ENCODE results near the gene DNAJC24. TPM values are rescaled to one million over a fixed set of nuclear protein-coding genes. Genes with fewer than 3 reads are reported as not detected.
A peak's percentile ranks its signal among the peaks of the same experiment; 100 is the strongest.
"Not testable (repeated sequence)": the region's sequence is repeated elsewhere in the genome, so short reads cannot be mapped to it uniquely, and the experiment has no call there.

DNAJC24 gene
- 1 to 10 TPM; 9.9 to 10.0 TPM for total RNA-seq

- H3K27me3 ChIP-seq: no peaks in the 10 kb centered on the region
- H3K27ac ChIP-seq: peak within 1 kb of the TSS; percentile 49 to 78
- no peaks in the 10 kb centered on the region for H3K36me3 ChIP-seq
- peak within 1 kb of the TSS; percentile 57 to 81 for H3K4me3 ChIP-seq
- no peaks in the 10 kb centered on the region for H3K9me3 ChIP-seq
- peak; percentile 90 for DNase-seq (ENCODE audit: low spot score)
- peaks cover 0 to 13% of the 10 kb centered on the region in 2 donors for H3K4me1 ChIP-seq
- TF ChIP-seq CTCF (IDR thresholded peaks at IDR 0.05): no peak
These were observed at the start of gene DNAJC24, which contains the start of gene DCDC1 for GRCh38 chr11:31369348-31370329. TSS of gene DNAJC24 (plus strand) at chr11:31369860. CDS start at chr11:31370749, 889 bp downstream. TSS of gene DCDC1 (minus strand) at chr11:31369739. CDS start at chr11:31328280, 41,459 bp downstream.

DNA sequence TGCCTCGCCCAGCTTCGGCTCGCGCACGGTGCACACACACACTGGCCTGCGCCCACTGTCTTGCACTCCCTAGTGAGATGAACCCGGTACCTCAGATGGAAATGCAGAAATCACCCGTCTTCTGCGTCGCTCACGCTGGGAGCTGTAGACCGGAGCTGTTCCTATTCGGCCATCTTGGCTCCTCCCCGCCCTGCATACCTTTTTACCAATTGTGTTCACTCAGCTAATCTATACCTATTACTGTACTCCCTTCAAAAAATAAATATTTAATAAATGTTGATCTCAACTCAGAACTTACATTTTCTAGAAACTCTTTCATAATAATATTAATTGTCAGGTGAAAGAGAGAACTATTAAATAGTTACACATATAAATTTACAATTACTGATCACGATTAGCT is 48.2 kb upstream of the DNAJC24 start:
- H3K27ac ChIP-seq; H3K27me3 ChIP-seq; H3K4me3 ChIP-seq; H3K4me1 ChIP-seq; H3K36me3 ChIP-seq; DNase-seq (ENCODE audit: low spot score); H3K9me3 ChIP-seq: not testable (repeated sequence)

- no peak for DNase-seq (ENCODE audit: low spot score)
- H3K27me3 ChIP-seq: no peaks in the 10 kb centered on the region
- no peak overlapping the region for H3K4me3 ChIP-seq
- no peak overlapping the region for H3K27ac ChIP-seq
- H3K9me3 ChIP-seq: no peaks in the 10 kb centered on the region
- H3K4me1 ChIP-seq: no peaks in the 10 kb centered on the region
- no peaks in the 10 kb centered on the region for H3K36me3 ChIP-seq
- TF ChIP-seq CTCF (IDR thresholded peaks at IDR 0.05): no peak
These were observed 46.5 kb upstream of the DNAJC24 start for GRCh38 chr11:31323145-31323544.

DNA sequence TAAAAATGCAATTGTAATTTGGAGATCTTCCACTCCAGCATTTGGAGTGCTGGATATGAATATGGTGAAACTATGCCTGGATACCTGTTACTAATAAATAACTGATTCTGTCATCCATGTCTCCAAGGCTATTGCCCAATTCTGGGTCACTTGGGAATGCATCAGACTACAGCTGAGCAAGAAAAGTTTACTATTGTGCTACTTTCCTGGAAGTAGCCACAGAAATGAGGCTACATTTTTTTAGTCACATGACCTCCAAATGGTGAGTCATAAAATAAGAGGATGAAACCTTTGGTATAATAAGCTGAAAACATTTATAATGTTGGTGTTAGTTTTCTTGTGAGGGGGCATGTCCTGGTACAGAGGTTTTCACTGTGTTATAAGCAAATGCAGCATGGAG is 44.5 kb upstream of the DNAJC24 start:
- DNase-seq (ENCODE audit: low spot score): no peak
- Histone ChIP-seq H3K9me3 (no peaks in the 10 kb centered on the region), H3K27me3 (no peaks in the 10 kb centered on the region), H3K27ac (no peak overlapping the region), H3K4me3 (no peak overlapping the region), H3K4me1 (no peaks in the 10 kb centered on the region), H3K36me3 (no peaks in the 10 kb centered on the region)
- no peak for TF ChIP-seq CTCF (IDR thresholded peaks at IDR 0.05)

GRCh38 chr11:31326470-31327148 is 43.1 kb upstream of the DNAJC24 start:
- H3K27ac ChIP-seq: no peak overlapping the region
- H3K36me3 ChIP-seq: no peaks in the 10 kb centered on the region
- no peak for TF ChIP-seq CTCF (IDR thresholded peaks at IDR 0.05)
- no peak for DNase-seq (ENCODE audit: low spot score)
- no peaks in the 10 kb centered on the region for H3K27me3 ChIP-seq
- H3K4me1 ChIP-seq: no peaks in the 10 kb centered on the region
- no peak overlapping the region for H3K4me3 ChIP-seq
- H3K9me3 ChIP-seq: no peaks in the 10 kb centered on the region

GRCh38 chr11:31327417-31327816 is 42.2 kb upstream of the DNAJC24 start:
- H3K9me3 ChIP-seq: no peaks in the 10 kb centered on the region
- no peak overlapping the region for H3K27ac ChIP-seq
- no peaks in the 10 kb centered on the region for H3K4me1 ChIP-seq
- no peak for DNase-seq (ENCODE audit: low spot score)
- H3K36me3 ChIP-seq: no peaks in the 10 kb centered on the region
- no peak overlapping the region for H3K4me3 ChIP-seq
- no peaks in the 10 kb centered on the region for H3K27me3 ChIP-seq
- TF ChIP-seq CTCF (IDR thresholded peaks at IDR 0.05): no peak
